Naive B cell (primary cell): ENCODE results near the gene SRRM5. TPM values are rescaled to one million over a fixed set of nuclear protein-coding genes. Genes with fewer than 3 reads are reported as not detected.

Experiments
- ATAC-seq, 2 donors: fragments of 150-1000 bp; cut with Tn5 transposase; 2 replicates each; pipeline ENCODE4 v1.10.0; 2021; ENCODE audit warnings: low read depth in 2 of 2, mild to moderate bottlenecking in 2 of 2, moderate library complexity in 2 of 2
- DNase-seq: peaks from one replicate; pipeline ENCODE4 v3.0.0; 2022
- H3K27ac Mint-ChIP-seq, 6 donors: one replicate each; pipeline ENCODE4 v1.8.0; 2020 to 2022; ENCODE audit warnings: mild to moderate bottlenecking in 6 of 6, mixed read lengths in 6 of 6, moderate library complexity in 5 of 6, inconsistent platforms in 2 of 6
- H3K27me3 Mint-ChIP-seq, 3 donors: one replicate each; pipeline ENCODE4 v1.8.0; 2021 to 2022; ENCODE audit warnings: mixed read lengths in 3 of 3, mild to moderate bottlenecking in 1 of 3
- H3K36me3 Mint-ChIP-seq, 2 donors: one replicate each; pipeline ENCODE4 v1.8.0; 2020 to 2022; ENCODE audit warnings: mixed read lengths in 2 of 2, inconsistent platforms in 1 of 2, mild to moderate bottlenecking in 1 of 2
- H3K4me1 Mint-ChIP-seq, 3 donors: one replicate each; pipeline ENCODE4 v1.8.0; 2020 to 2022; ENCODE audit warnings: mixed read lengths in 3 of 3, inconsistent platforms in 1 of 3, mild to moderate bottlenecking in 1 of 3, moderate library complexity in 1 of 3
- H3K4me3 Mint-ChIP-seq, 8 donors: one replicate each; pipeline ENCODE4 v1.8.0; 2020 to 2022; ENCODE audit warnings: mild to moderate bottlenecking in 8 of 8, mixed read lengths in 8 of 8, moderate library complexity in 8 of 8, inconsistent platforms in 2 of 8
- H3K9me3 Mint-ChIP-seq, 7 donors: one replicate each; pipeline ENCODE4 v1.8.0; 2020 to 2022; ENCODE audit warnings: mixed read lengths in 7 of 7, mild to moderate bottlenecking in 5 of 7, inconsistent platforms in 2 of 7, moderate library complexity in 1 of 7
- polyA plus RNA-seq, 6 donors: library from polyadenylated mRNA; unstranded; fragments of 300-500 nt; fragmentation: Illumina TruSeq; gene quantifications; one replicate each; pipeline ENCODE4 v1.2.3, GENCODE V29; 2021; ENCODE audit warnings: low read depth in 6 of 6

The SRRM5 gene
- polyA plus RNA-seq, 6 donors from 2014 or later: 0.24 to 0.73 (median 0.25) TPM; not detected in 3

GRCh38 chr19:43610493-43610892, 1.4 kb upstream of the SRRM5 start:
- H3K27ac Mint-ChIP-seq: peak overlapping the region in 3 of 6 donors; percentile 37 to 51 (median 51)
- no peak for DNase-seq
- peaks cover 28 to 37% (median 29%) of the 10 kb centered on the region in 3 donors for H3K4me1 Mint-ChIP-seq
- H3K9me3 Mint-ChIP-seq: no peaks in the 10 kb centered on the region
- no peaks in the 10 kb centered on the region for H3K27me3 Mint-ChIP-seq
- peaks cover 12 to 15% of the 10 kb centered on the region in 2 donors for H3K36me3 Mint-ChIP-seq
- no peak for ATAC-seq
- H3K4me3 Mint-ChIP-seq: no peak overlapping the region

GRCh38 chr19:43612374-43612773, 486 bp downstream of the SRRM5 start:
- Mint-ChIP-seq H3K4me3 (peak overlapping the region in 1 of 8 donors; percentile 53), H3K9me3 (no peaks in the 10 kb centered on the region), H3K27me3 (no peaks in the 10 kb centered on the region), H3K27ac (no peak overlapping the region), H3K4me1 (peaks cover 21 to 34% (median 26%) of the 10 kb centered on the region in 3 donors), H3K36me3 (peaks cover 12 to 15% of the 10 kb centered on the region in 2 donors)
- ATAC-seq (no peak), DNase-seq (no peak)

- H3K4me3 Mint-ChIP-seq: peak overlapping the region in 1 of 8 donors; percentile 64
- H3K27me3 Mint-ChIP-seq: no peaks in the 10 kb centered on the region
- peaks cover 12 to 15% of the 10 kb centered on the region in 2 donors for H3K36me3 Mint-ChIP-seq
- no peaks in the 10 kb centered on the region for H3K9me3 Mint-ChIP-seq
- ATAC-seq (no peak), DNase-seq (no peak)
- no peak overlapping the region for H3K27ac Mint-ChIP-seq
- H3K4me1 Mint-ChIP-seq: peaks cover 25 to 49% (median 37%) of the 10 kb centered on the region in 3 donors
Measured at GRCh38 chr19:43616306-43616705, 4.4 kb downstream of the SRRM5 start.

GRCh38 chr19:43616954-43617353, 5.1 kb downstream of the SRRM5 start:
- ATAC-seq: no peak
- peak overlapping the region in 1 of 6 donors; percentile 37 for H3K27ac Mint-ChIP-seq
- peak overlapping the region in 2 of 8 donors; percentile 33 to 64 for H3K4me3 Mint-ChIP-seq
- peaks cover 24 to 47% (median 41%) of the 10 kb centered on the region in 3 donors for H3K4me1 Mint-ChIP-seq
- DNase-seq: no peak
- H3K36me3 Mint-ChIP-seq: peaks cover 12% of the 10 kb centered on the region in 2 donors
- no peaks in the 10 kb centered on the region for H3K27me3 Mint-ChIP-seq
- no peaks in the 10 kb centered on the region for H3K9me3 Mint-ChIP-seq

GRCh38 chr19:43618921-43619261, 7.0 kb downstream of the SRRM5 start:
- no peaks in the 10 kb centered on the region for H3K36me3 Mint-ChIP-seq
- peak overlapping the region; percentile 96 to 99 (median 97) for H3K4me3 Mint-ChIP-seq
- no peak for DNase-seq
- peak overlapping the region in 5 of 6 donors; percentile 89 to 98 (median 90) for H3K27ac Mint-ChIP-seq
- H3K4me1 Mint-ChIP-seq: peaks cover 23 to 41% (median 35%) of the 10 kb centered on the region in 3 donors
- peak; percentile 30 to 31 for ATAC-seq
- H3K27me3 Mint-ChIP-seq: no peaks in the 10 kb centered on the region
- peaks cover 0 to 1% (median 0%) of the 10 kb centered on the region in 7 donors for H3K9me3 Mint-ChIP-seq

GRCh38 chr19:43619262-43620060, 7.6 kb downstream of the SRRM5 start, which contains the start of gene ZNF428:
ZNF428 (minus strand) TSS chr19:43619629; CDS start chr19:43614304, 5,325 bp downstream.
- Mint-ChIP-seq H3K9me3 (peaks cover 0 to 2% (median 0%) of the 10 kb centered on the region in 7 donors), H3K36me3 (no peaks in the 10 kb centered on the region), H3K4me1 (peaks cover 28 to 42% (median 36%) of the 10 kb centered on the region in 3 donors), H3K27me3 (no peaks in the 10 kb centered on the region), H3K27ac (peak within 1 kb of the TSS; percentile 89 to 98 (median 96)), H3K4me3 (peak within 1 kb of the TSS; percentile 96 to 99 (median 97))
- DNase-seq (peak; percentile 86), ATAC-seq (peak; percentile 85 to 86)

- DNase-seq (no peak), ATAC-seq (no peak)
- peak overlapping the region; percentile 96 to 99 (median 97) for H3K4me3 Mint-ChIP-seq
- H3K27ac Mint-ChIP-seq: peak overlapping the region; percentile 89 to 98 (median 96)
- H3K4me1 Mint-ChIP-seq: peaks cover 29 to 49% (median 44%) of the 10 kb centered on the region in 3 donors
- no peaks in the 10 kb centered on the region for H3K27me3 Mint-ChIP-seq
- H3K9me3 Mint-ChIP-seq: peaks cover 0 to 2% (median 0%) of the 10 kb centered on the region in 7 donors
- no peaks in the 10 kb centered on the region for H3K36me3 Mint-ChIP-seq
Measured at GRCh38 chr19:43620061-43621001, 8.4 kb downstream of the SRRM5 start.

GRCh38 chr19:43622070-43622469, 10.2 kb downstream of the SRRM5 start:
- peaks cover 0 to 10% (median 7%) of the 10 kb centered on the region in 3 donors for H3K27me3 Mint-ChIP-seq
- no peak for ATAC-seq
- H3K27ac Mint-ChIP-seq: peak overlapping the region in 1 of 6 donors; percentile 38
- H3K4me1 Mint-ChIP-seq: peaks cover 37 to 53% (median 40%) of the 10 kb centered on the region in 3 donors
- peaks cover 0 to 2% (median 0%) of the 10 kb centered on the region in 7 donors for H3K9me3 Mint-ChIP-seq
- peak overlapping the region in 1 of 8 donors; percentile 25 for H3K4me3 Mint-ChIP-seq
- H3K36me3 Mint-ChIP-seq: no peaks in the 10 kb centered on the region
- no peak for DNase-seq

- peaks cover 40 to 48% (median 42%) of the 10 kb centered on the region in 3 donors for H3K4me1 Mint-ChIP-seq
Measured at GRCh38 chr19:43622956-43623355, 11.1 kb downstream of the SRRM5 start.

GRCh38 chr19:43623889-43624670, 12.2 kb downstream of the SRRM5 start:
- Mint-ChIP-seq H3K4me3 (peak overlapping the region in 3 of 8 donors; percentile 28 to 60 (median 55)), H3K27ac (peak overlapping the region in 2 of 6 donors; percentile 66 to 70), H3K27me3 (peaks cover 0 to 21% (median 17%) of the 10 kb centered on the region in 3 donors), H3K36me3 (no peaks in the 10 kb centered on the region), H3K9me3 (peaks cover 0 to 2% (median 0%) of the 10 kb centered on the region in 7 donors), H3K4me1 (peaks cover 34 to 41% (median 38%) of the 10 kb centered on the region in 3 donors)
- ATAC-seq: no peak
- DNase-seq: no peak

More at GRCh38 chr19:43622956-43623355, 11.1 kb downstream of the SRRM5 start:
- ATAC-seq: no peak
- Mint-ChIP-seq H3K36me3 (no peaks in the 10 kb centered on the region), H3K9me3 (peaks cover 0 to 2% (median 0%) of the 10 kb centered on the region in 7 donors), H3K4me3 (peak overlapping the region in 2 of 8 donors; percentile 29 to 57), H3K27ac (peak overlapping the region in 2 of 6 donors; percentile 42 to 56), H3K27me3 (peaks cover 0 to 19% (median 16%) of the 10 kb centered on the region in 3 donors)
- DNase-seq: no peak

- Mint-ChIP-seq H3K4me1 (peaks cover 27 to 36% (median 31%) of the 10 kb centered on the region in 3 donors), H3K27ac (peak overlapping the region in 2 of 6 donors; percentile 66 to 71)
- ATAC-seq: peak; percentile 90 to 93
Measured at GRCh38 chr19:43624933-43625332, 13.0 kb downstream of the SRRM5 start.

GRCh38 chr19:43625918-43626579, 14.2 kb downstream of the SRRM5 start:
- Mint-ChIP-seq H3K27me3 (peaks cover 0 to 21% (median 17%) of the 10 kb centered on the region in 3 donors), H3K27ac (peak overlapping the region in 1 of 6 donors; percentile 41), H3K9me3 (peaks cover 0 to 2% (median 0%) of the 10 kb centered on the region in 7 donors), H3K4me1 (peaks cover 16 to 25% (median 25%) of the 10 kb centered on the region in 3 donors), H3K36me3 (no peaks in the 10 kb centered on the region), H3K4me3 (no peak overlapping the region)
- no peak for ATAC-seq
- no peak for DNase-seq

More at GRCh38 chr19:43624933-43625332, 13.0 kb downstream of the SRRM5 start:
- H3K9me3 Mint-ChIP-seq: peaks cover 0 to 2% (median 0%) of the 10 kb centered on the region in 7 donors
- DNase-seq: peak; percentile 69
- peaks cover 0 to 21% (median 17%) of the 10 kb centered on the region in 3 donors for H3K27me3 Mint-ChIP-seq
- H3K4me3 Mint-ChIP-seq: peak overlapping the region in 2 of 8 donors; percentile 2 to 60
- no peaks in the 10 kb centered on the region for H3K36me3 Mint-ChIP-seq
